ENCODE measurements around the gene GRK3.
A peak's percentile ranks its signal among the peaks of the same experiment; 100 is the strongest.

Gene GRK3

DNA sequence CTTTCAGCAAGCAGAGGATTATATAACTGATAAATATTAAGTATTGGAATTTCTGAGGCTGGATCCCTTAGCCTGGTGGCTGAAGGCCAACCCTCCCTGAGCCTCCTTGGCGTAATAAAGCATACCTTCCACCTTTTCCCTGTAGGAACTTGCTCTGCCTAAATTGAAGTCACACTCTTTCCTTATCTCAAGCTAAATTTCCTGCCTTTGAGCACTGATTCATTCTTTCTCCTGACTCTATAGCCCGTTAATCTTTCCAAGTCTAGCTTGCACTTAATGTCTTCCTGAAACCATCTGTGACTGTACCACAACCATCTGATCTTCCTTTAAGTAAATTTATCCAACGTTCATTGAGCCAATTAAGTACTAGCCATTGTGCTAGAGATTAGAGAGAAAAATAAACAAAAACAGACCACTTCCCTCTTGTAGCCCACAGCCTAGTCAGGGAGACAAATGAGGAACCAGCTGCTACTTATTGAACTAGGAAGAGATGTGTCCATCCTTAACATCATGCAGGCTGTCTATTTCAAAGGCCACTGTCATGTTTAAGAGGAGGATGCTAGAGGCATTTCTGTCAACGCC lies 62.9 kb downstream of the GRK3 start:
- no peak for DNase-seq

DNA sequence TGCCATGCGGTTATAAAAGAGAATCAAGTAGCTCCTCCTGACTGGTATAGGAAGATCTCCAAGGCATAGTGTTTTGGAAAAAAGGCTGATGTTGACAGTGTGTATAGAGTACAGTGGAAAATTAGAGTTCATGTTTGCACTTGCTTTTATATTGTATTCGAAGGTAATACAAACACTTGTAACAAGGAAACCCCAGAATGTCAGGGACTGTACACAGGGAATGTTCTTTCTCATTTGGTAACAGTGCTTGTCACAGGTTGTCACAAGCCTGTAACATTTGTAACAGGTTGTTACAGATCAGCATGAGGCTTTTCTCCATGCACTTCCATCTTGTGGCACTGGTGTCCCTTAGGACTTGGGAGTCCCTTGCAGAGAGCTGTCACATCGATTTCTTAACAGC lies 64.0 kb downstream of the GRK3 start:
- no peak for DNase-seq

- DNase-seq: no peak
Observed at GRCh38 chr22:25629613-25630012, 65.1 kb downstream of the GRK3 start.

DNA sequence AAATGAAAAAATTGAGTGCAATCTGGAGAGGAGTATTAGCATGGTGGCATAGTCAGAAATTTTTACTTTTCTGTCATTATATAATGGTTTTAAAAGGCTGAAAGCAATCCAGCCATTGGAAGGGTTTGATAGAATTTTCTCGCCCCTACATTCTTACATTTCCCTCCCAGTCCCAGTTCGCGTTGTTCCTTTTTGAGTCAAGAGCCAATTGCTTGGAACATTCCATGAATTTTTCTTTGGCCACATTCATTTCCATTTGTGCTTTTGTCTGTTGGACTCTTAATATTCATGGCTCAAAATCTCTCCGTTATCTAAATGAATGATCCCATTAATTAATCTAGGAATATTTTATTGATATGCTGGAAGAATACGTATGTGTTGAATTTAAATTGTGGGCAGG lies 66.0 kb downstream of the GRK3 start:
- peak; percentile 17 for DNase-seq

- no peak for DNase-seq
Observed at GRCh38 chr22:25636323-25636722, 71.8 kb downstream of the GRK3 start.

- no peak for DNase-seq
Observed at GRCh38 chr22:25637032-25637431, 72.6 kb downstream of the GRK3 start.

DNA sequence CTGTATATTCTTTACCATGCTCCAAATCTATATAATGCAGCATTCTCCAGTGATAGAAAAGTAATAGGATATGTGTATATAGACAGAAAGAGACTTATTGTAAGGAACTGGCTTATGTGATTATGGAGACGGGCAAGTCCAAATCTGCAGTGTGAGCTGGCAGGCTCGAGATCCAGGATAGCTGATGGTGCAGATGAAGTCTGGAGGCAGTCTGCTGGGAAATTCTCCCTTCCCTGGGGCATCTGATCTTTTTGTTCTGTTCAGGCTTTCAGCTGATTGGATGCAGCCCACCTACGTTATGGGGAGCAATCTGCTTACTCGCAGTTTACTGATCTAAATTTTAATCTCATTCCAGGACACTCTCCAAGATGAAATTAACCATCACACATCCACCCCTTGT lies 73.2 kb downstream of the GRK3 start:
- no peak for DNase-seq

GRCh38 chr22:25638638-25639037 lies 74.2 kb downstream of the GRK3 start:
- no peak for DNase-seq

DNA sequence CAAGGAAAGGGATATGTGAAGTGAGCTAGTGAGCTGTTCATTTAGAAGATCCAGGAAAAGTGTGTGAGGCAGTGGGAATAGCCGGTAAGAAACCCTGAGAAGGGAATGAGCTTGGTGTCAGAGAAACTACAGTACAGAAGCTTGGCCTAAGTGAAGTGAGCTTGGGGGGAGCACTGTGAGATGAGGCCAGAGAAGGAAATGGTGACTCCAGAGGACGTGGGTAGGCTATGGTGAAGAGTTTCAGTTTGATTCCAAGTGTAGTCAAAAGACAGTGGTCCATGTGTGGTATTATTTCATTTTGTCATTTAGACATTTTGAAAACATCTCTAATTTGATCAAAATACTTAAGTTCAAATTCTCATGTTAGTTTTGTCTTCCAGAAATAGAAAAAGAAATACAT lies 77.2 kb downstream of the GRK3 start:
- DNase-seq: no peak

DNA sequence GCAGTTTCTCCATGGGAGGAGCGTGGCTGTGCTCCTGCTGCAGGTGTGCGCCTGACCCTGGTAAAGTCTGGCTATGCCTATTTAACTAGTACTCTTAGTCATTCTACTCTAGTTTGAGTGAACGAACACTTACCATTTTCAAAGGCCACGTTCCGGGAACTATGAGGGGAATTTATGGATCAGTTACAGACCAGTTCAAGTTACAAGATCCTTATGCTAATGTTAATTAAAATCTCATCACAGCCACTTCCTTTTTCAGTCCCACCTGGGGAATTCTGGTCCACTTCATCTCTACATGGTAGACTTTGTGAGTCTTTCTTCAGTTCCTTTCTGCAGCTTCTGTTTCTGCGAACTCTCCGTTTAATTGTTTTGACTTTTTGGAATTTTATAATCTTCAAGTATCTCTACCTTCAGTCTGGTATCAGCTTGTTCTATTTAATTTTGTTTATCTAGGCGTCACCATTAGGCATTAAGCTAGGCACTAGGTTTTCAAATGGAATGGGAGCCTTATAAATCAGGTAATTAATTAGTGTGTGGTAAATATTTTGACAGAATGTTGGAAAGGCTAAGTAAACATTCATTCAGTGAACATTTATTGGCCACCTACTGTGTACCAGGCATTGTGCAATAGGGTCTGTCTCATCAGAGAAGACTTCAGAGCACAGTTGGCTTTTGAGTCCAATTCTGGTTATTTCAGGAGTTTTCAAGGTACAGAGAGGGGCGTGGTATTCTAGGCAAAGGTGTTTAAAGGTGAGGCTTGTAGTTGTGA lies 78.9 kb downstream of the GRK3 start:
- no peak for DNase-seq

DNA sequence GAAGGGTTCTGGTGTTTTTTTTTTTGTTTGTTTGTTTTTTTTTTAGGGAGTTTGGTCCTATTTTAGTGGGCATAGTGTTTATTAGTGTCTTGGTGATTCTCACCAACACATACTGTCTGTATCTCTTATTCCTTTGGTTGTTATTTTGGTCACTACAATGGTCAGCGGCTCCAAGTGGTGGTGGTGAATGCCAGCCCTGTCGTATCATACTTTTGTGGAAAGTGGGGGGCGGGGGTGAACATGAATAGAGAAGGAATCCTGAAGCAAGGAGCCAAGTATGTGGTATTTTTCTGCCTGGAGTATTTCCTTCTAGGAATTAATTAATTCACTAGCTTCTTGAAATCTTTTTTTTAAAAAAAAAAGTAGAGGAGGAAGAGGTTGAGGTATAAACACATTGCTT lies 79.6 kb downstream of the GRK3 start:
- peak; percentile 38 for DNase-seq

- DNase-seq: peak; percentile 58
Observed at GRCh38 chr22:25645266-25645665, 80.8 kb downstream of the GRK3 start.

DNA sequence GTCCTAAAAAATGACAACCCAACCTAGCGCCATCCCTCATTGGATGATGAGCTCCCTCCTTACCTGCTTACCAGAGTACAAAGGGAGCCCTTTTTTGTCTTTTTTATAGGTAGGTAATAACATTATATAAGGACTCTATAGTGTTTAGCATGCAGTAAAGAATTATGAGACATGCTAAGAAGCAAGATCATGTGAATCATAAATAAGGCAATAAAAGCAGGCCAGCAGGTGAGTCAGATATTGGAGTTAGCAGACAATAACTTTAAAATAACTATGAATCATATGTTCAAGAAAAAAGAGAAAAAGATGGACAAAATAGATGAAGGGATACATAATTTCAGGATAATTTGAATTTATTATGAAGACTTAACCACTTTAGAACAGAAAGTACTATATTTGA lies 81.5 kb downstream of the GRK3 start:
- peak; percentile 13 for DNase-seq

DNA sequence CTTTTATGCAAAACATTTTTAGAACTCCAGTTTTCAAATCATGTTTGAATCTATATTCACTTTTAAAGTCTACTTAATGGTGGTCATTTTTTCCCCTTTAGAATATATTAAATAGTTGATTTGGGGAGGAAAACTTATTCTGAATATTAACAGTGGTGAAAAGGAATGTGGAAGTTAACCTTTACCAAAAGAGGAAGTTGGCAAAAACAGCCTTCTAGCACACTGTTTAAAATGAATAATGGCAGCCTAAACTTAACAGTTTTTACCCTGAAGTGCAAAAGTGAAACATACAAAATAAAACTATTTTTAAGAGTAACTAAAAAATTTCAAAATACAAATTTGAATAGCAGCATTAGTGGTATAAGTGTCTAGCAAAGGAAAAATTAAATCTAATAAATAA lies 86.4 kb downstream of the GRK3 start:
- DNase-seq: no peak

DNA sequence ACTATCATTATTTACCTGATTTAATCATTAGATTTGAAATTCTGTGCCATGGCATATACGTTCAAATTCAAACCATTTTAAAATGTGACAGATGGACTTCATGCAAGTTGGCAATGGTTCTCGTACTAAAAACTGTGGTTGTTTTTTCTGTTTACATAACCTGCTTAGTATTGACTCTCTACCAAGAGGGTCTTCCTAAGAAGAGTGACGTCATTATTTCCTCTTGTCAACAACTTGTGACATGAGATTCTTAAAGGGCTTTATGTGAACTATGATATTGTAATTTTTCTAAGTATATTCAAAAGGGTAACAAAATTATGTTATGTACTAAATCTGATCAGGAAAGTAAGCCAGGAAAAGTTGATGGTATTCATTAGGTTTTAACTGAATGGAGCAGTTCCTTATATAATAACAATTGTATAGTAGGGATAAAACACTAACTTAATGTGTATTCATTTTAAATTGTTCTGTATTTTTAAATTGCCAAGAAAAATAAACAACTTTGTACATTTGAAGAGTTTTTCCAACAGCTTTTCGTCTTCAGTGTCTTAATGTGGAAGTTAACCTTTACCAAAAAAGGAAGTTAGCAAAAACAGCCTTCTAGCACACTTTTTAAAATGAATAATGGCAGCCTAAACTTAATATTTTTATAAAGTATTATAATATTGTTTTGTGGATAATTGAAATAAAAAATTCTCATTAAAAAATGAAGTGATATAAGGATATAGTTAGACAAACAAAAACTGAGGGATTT lies 87.0 kb downstream of the GRK3 start:
- no peak for DNase-seq

DNA sequence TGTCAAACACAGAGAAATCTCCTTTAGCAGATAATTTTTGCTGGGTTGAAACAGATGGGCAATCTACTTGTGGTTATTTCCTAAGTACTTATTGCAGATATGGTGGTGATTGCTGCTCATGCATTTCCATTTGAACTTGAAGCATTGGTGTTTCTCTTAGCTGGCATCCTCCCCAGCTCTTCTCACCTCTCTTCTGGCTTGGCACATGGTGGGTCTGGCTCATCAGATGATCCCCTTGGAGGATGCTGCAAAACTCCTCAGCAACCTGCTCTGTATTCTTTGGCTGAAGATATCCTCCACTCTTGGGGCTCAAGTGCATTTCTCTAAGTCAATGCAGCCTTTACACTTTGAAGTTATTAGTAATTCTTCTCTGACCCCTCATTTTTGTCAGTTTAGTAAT lies 90.2 kb downstream of the GRK3 start:
- no peak for DNase-seq

DNA sequence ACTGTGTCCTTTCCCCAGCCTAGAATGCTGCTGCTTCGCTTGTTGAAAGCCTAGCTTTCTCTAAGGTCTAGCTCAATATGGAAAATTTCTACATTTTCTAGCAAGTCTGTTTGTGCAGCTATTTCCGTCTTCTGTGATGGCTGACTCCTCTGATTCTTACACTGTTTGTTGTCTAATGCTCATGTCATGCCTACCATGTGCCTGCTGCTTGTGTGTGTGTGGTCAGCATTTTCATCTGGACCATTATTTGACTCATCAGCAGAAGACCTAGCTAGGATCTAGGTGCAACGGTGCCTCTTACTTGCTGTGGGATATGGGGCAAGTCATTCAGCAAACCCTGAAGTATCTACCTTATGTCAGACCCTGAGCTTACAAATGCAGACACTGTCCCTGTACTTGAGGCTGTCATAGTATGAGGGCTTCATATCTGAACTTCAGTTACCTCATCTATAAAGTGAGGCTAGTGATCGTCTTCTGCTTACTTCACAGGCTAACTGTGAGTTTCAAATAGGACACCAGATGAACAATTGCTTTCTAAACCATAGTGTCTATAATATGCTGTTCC lies 91.0 kb downstream of the GRK3 start:
- DNase-seq: no peak

- no peak for DNase-seq
Observed at GRCh38 chr22:25656724-25657123, 92.2 kb downstream of the GRK3 start.

DNA sequence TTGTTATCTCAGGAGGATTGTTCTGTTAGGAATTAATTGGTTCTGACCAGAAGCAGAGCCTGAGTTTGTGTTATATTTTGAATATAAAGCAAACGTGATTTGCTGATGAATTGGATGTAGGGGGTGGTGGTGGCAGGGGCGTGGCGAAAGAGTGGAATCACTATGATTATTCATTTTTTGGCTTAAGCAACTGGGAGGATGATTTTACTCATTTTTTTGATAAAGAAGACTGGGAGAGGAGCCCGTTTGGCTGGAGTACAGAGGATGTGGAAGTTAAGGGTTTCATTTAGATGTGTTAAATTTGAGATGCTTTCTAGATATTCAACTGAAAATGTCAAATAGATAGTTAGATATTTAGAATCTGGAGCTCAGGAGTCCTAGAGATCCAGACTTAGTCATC lies 94.2 kb downstream of the GRK3 start:
- DNase-seq: no peak

DNA sequence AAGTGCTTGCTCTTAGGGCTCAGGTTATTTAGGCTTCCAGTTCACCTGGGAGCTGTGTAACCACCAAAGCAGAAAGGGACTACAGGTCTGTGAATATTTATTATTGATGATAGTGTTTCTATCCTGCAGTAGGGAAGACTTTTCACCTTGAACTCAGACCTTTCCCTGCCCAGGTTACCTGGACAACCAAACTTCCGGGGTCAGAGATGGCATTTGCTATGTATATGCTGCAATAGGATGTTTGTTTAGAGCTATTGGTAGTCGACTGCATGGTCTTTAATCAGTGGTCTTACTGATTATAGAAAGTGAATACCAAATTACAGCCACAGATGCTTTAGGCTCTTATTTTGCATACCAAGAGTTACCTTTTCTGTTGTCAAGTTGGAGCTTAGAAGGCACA lies 94.9 kb downstream of the GRK3 start:
- DNase-seq: no peak

DNA sequence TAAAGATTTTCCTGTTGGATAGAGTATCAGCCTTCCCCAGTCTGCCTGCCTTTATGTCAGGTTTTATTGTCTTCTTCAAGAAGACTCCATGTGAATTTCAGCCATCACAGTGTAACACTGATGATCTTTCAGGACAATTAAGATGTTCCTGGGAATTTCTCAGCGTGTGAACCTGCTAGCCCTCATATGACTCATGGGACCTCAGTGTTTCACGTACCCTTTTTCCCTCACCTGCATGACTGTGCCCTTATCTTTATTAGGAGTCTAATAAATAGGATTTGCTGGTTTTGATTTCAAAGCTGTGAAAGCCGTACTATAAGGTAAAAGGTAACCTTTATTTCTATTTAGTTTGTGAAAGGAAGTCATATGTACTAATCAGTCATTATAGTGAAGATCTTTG lies 95.9 kb downstream of the GRK3 start:
- no peak for DNase-seq

DNA sequence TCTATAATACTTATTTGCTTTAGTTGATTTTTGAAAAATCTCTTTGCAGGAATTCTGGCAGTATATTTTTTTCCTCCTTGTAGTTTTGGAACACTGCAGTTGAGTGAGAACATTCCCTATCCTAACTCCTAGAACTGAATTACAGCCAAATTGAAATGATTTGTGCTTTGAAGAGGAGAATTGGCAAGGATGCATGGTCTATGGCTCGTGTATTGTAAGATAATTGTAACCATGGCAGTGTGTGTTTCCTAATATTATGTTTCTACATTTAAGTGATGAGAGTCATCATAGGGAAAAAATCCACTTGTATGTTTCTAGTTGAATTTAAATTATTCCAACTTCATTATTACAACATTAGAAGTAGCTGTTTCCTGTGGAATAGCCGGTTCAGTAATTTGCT lies 96.6 kb downstream of the GRK3 start:
- no peak for DNase-seq

GRCh38 chr22:25663654-25664053 lies 99.2 kb downstream of the GRK3 start:
- no peak for DNase-seq

GRCh38 chr22:25666308-25666707 lies 101.8 kb downstream of the GRK3 start:
- DNase-seq: no peak
